Caco-2 (cell line): ENCODE results near the gene MAP10. TPM values are rescaled to one million over a fixed set of nuclear protein-coding genes. Genes with fewer than 3 reads are reported as not detected.

Experiments used
- BruUV-seq: library from RNA; stranded (reverse); fragments of 400-500 nt; replicated peaks from 2 replicates; lab custom pipeline; 2021; lab: Mats Ljungman, UMichigan
- CTCF ChIA-PET: fragments of 300-600 bp; sonication (Branson Sonifier 250); formaldehyde crosslinking; loops from one replicate; lab custom pipeline; 2022; ENCODE audit warnings: antibody characterized with exemption; lab: Charles Lee
- POLR2A ChIA-PET: fragments of 300-600 bp; sonication (Branson Sonifier 250); formaldehyde crosslinking; loops from one replicate; lab custom pipeline; 2022; ENCODE audit warnings: antibody characterized with exemption; lab: Charles Lee
- DNase-seq, 2 experiments: peaks; one replicate each; pipeline versions ENCODE4 v3.0.0 to v3.0.0-alpha.2; 2020 to 2022
- H3K27me3 ChIP-seq: replicated peaks from 2 replicates; pipeline ENCODE4 v1.6.0; 2011; ENCODE audit warnings: low read length; ENCODE audit not compliant: control insufficient read depth, insufficient read depth
- H3K36me3 ChIP-seq: 2 replicates; pipeline ENCODE4 v1.5.1; 2011; ENCODE audit warnings: low read length; ENCODE audit not compliant: control insufficient read depth, insufficient read depth
- H3K4me1 ChIP-seq: fragments of 250-450 bp; sonication (Bioruptor Pico); 2 replicates; pipeline ENCODE4 v1.5.1; 2020; ENCODE audit warnings: mild to moderate bottlenecking
- H3K4me3 ChIP-seq: 2 replicates; pipeline ENCODE4 v1.5.1; 2011; ENCODE audit warnings: low read depth, mild to moderate bottlenecking, control low read depth, low read length
- H3K9me3 ChIP-seq: fragments of 250-450 bp; sonication (Bioruptor Pico); 2 replicates; pipeline ENCODE4 v1.5.1; 2020; ENCODE audit warnings: mild to moderate bottlenecking, moderate library complexity
- H3K27ac Mint-ChIP-seq: one replicate; pipeline ENCODE4 v1.8.0; 2022; ENCODE audit warnings: mixed read lengths; ENCODE audit not compliant: unreplicated experiment
- H3K27me3 Mint-ChIP-seq: one replicate; pipeline ENCODE4 v1.8.0; 2022; ENCODE audit warnings: mixed read lengths; ENCODE audit not compliant: insufficient read depth, unreplicated experiment
- H3K36me3 Mint-ChIP-seq: one replicate; pipeline ENCODE4 v1.8.0; 2022; ENCODE audit warnings: mild to moderate bottlenecking, mixed read lengths; ENCODE audit not compliant: insufficient read depth, unreplicated experiment
- H3K4me1 Mint-ChIP-seq: one replicate; pipeline ENCODE4 v1.8.0; 2022; ENCODE audit warnings: low read depth, mixed read lengths; ENCODE audit not compliant: unreplicated experiment
- H3K4me3 Mint-ChIP-seq: one replicate; pipeline ENCODE4 v1.8.0; 2022; ENCODE audit warnings: mild to moderate bottlenecking, moderate library complexity, mixed read lengths; ENCODE audit not compliant: unreplicated experiment
- H3K9me3 Mint-ChIP-seq: one replicate; pipeline ENCODE4 v1.8.0; 2022; ENCODE audit warnings: mixed read lengths; ENCODE audit not compliant: unreplicated experiment
- intact Hi-C: fragments of 100-400 bp; cut with micrococcal nuclease; formaldehyde crosslinking; loops from one replicate; pipeline ENCODE4 v1.10.0; 2022; ENCODE audit not compliant: unreplicated experiment
- total RNA-seq: library from RNA; stranded (reverse); gene quantifications from 2 replicates; pipeline ENCODE4 v1.2.3, GENCODE V29; 2022
- TF ChIP-seq, protein P1 (sequence below), 2 experiments: fragments of 200-600 bp in 1 of 2; IDR thresholded peaks; 1 replicate in 1 of 2; 2 replicates in 1 of 2; pipeline versions ENCODE4 v1.5.1 to v1.8.0; 2011 to 2022; ENCODE audit warnings: antibody characterized with exemption in 1 of 2, control low read depth in 1 of 2, inconsistent platforms in 1 of 2, low read depth in 1 of 2, low read length in 1 of 2, mild to moderate bottlenecking in 1 of 2, moderate library complexity in 1 of 2; ENCODE audit not compliant: insufficient read depth in 1 of 2, severe bottlenecking in 1 of 2, unreplicated experiment in 1 of 2

MAP10 gene
- total RNA-seq, 1 experiment from 2014 or later: not detected

- no peak overlapping the region for H3K27ac Mint-ChIP-seq
- ChIA-PET POLR2A (no interaction called here), CTCF (no interaction called here)
- no peaks in the 10 kb centered on the region for H3K9me3 ChIP-seq
- TF ChIP-seq, protein P1, sequence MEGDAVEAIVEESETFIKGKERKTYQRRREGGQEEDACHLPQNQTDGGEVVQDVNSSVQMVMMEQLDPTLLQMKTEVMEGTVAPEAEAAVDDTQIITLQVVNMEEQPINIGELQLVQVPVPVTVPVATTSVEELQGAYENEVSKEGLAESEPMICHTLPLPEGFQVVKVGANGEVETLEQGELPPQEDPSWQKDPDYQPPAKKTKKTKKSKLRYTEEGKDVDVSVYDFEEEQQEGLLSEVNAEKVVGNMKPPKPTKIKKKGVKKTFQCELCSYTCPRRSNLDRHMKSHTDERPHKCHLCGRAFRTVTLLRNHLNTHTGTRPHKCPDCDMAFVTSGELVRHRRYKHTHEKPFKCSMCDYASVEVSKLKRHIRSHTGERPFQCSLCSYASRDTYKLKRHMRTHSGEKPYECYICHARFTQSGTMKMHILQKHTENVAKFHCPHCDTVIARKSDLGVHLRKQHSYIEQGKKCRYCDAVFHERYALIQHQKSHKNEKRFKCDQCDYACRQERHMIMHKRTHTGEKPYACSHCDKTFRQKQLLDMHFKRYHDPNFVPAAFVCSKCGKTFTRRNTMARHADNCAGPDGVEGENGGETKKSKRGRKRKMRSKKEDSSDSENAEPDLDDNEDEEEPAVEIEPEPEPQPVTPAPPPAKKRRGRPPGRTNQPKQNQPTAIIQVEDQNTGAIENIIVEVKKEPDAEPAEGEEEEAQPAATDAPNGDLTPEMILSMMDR (IDR thresholded peaks at IDR 0.05; ENCODE audit: insufficient read depth in 1 of 2, low read depth in 1 of 2, low read length in 1 of 2, severe bottlenecking in 1 of 2, unreplicated experiment in 1 of 2): no peak
- H3K36me3 Mint-ChIP-seq: no peaks in the 10 kb centered on the region
- H3K27me3 ChIP-seq: no peaks in the 10 kb centered on the region
- H3K4me1 Mint-ChIP-seq: no peaks in the 10 kb centered on the region
- no peaks in the 10 kb centered on the region for H3K9me3 Mint-ChIP-seq
- H3K4me3 ChIP-seq: no peak overlapping the region
- intact Hi-C loops: no loop called here
- no peaks in the 10 kb centered on the region for H3K36me3 ChIP-seq
- H3K4me3 Mint-ChIP-seq: no peak overlapping the region
- H3K4me1 ChIP-seq: no peaks in the 10 kb centered on the region
- no peaks in the 10 kb centered on the region for H3K27me3 Mint-ChIP-seq
- no peak for DNase-seq
- no TSS peak for BruUV-seq
These were observed 7.2 kb upstream of the MAP10 start for GRCh38 chr1:232797856-232798510.

DNA sequence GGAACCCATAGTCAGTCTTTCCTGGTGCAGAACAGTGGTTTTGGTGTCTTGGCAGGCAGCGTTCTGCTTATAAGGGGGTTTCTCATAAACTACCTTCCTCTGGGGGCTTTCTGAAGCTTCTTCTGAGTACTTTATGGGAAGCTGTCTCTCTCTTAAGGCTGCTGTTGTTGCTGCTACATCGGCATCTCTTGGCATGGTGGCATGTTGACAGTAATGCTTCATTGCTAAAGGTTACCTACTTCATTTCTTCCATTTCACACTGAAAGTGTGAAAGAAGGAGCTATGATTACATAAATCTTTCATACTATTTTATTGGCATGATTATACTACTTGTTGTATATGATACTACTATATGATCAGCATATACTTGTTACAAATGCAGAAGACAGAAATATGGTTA, 6.3 kb upstream of the MAP10 start:
- Mint-ChIP-seq H3K4me3 (no peak overlapping the region), H3K9me3 (no peaks in the 10 kb centered on the region), H3K36me3 (no peaks in the 10 kb centered on the region), H3K4me1 (no peaks in the 10 kb centered on the region), H3K27me3 (no peaks in the 10 kb centered on the region), H3K27ac (no peak overlapping the region)
- intact Hi-C loops: no loop called here
- Histone ChIP-seq H3K4me1 (no peaks in the 10 kb centered on the region), H3K4me3 (no peak overlapping the region), H3K36me3 (no peaks in the 10 kb centered on the region), H3K9me3 (no peaks in the 10 kb centered on the region), H3K27me3 (no peaks in the 10 kb centered on the region)
- BruUV-seq: no TSS peak
- POLR2A ChIA-PET: no interaction called here
- TF ChIP-seq, protein P1 (IDR thresholded peaks at IDR 0.05; ENCODE audit: insufficient read depth in 1 of 2, low read depth in 1 of 2, low read length in 1 of 2, severe bottlenecking in 1 of 2, unreplicated experiment in 1 of 2): no peak
- CTCF ChIA-PET: no interaction called here
- DNase-seq: no peak

- Mint-ChIP-seq H3K4me3 (no peak overlapping the region), H3K9me3 (no peaks in the 10 kb centered on the region), H3K27ac (no peak overlapping the region), H3K27me3 (no peaks in the 10 kb centered on the region), H3K36me3 (no peaks in the 10 kb centered on the region), H3K4me1 (peaks cover 12% of the 10 kb centered on the region)
- intact Hi-C loops: loop anchor here (2.0 kb wide), 1 partner anchor 25 kb away; no protein-coding TSS in a partner anchor
- TF ChIP-seq, protein P1 (IDR thresholded peaks at IDR 0.05; ENCODE audit: insufficient read depth in 1 of 2, low read depth in 1 of 2, low read length in 1 of 2, severe bottlenecking in 1 of 2, unreplicated experiment in 1 of 2): no peak
- no TSS peak for BruUV-seq
- Histone ChIP-seq H3K4me3 (no peak overlapping the region), H3K36me3 (no peaks in the 10 kb centered on the region), H3K4me1 (peaks cover 10% of the 10 kb centered on the region), H3K9me3 (no peaks in the 10 kb centered on the region), H3K27me3 (no peaks in the 10 kb centered on the region)
- CTCF ChIA-PET: no interaction called here
- POLR2A ChIA-PET: no interaction called here
- no peak for DNase-seq
These were observed 932 bp downstream of the MAP10 start for GRCh38 chr1:232806186-232806510.
